Measurements from ENCODE around the gene OR10K2. TPM values are rescaled to one million over a fixed set of nuclear protein-coding genes. Genes with fewer than 3 reads are reported as not detected.

OR10K2 gene
- total and polyA plus RNA-seq, 2 of the 8 experiments (the other 6 are each of a cell fraction or from before 2014, with no cell fraction given), result not detected

GRCh38 chr1:158371188-158371953 lies 54.7 kb downstream of the OR10K2 start:
- Histone ChIP-seq H3K27me3 (replicated peaks in 1 of 4; ENCODE audit: control insufficient read depth in 3 of 4, extremely low read depth in 1 of 4, insufficient read depth in 3 of 4, low read length in 3 of 4) (no peaks in the 10 kb centered on the region), H3K4me2 (ENCODE audit: insufficient read depth in 1 of 2, low read depth in 2 of 2, low read length in 2 of 2) (no peak overlapping the region), H3K79me1 (ENCODE audit: low read depth, low read length) (no peaks in the 10 kb centered on the region), H3K9me3 (ENCODE audit: insufficient read depth in 2 of 2, low read depth in 1 of 2, low read length in 1 of 2) (no peaks in the 10 kb centered on the region), H4K91ac (replicated peaks; ENCODE audit: insufficient read length, low read length) (no peak overlapping the region), H3K56ac (replicated peaks; ENCODE audit: insufficient read length, low read depth, low read length) (no peak overlapping the region), H3K14ac (ENCODE audit: insufficient read length) (no peak overlapping the region), H4K20me1 (replicated peaks in 1 of 2; ENCODE audit: control insufficient read depth in 1 of 2, insufficient read depth in 2 of 2, low read length in 2 of 2) (no peaks in the 10 kb centered on the region), H2AFZ (ENCODE audit: low read length) (peak overlapping the region; percentile 64; the same call in 1 of the 2 replicates), H2AK5ac (ENCODE audit: low read depth, low read length) (no peak overlapping the region), H3K36me3 (ENCODE audit: control insufficient read depth in 2 of 4, insufficient read depth in 4 of 4, low read length in 3 of 4) (no peaks in the 10 kb centered on the region), H4K8ac (ENCODE audit: extremely low read depth, insufficient read depth, low read length) (no peak overlapping the region), H2BK15ac (ENCODE audit: low read length) (no peak overlapping the region), H3K79me2 (ENCODE audit: control insufficient read depth in 1 of 2, insufficient read depth in 2 of 2, low read length in 2 of 2) (no peaks in the 10 kb centered on the region), H2BK5ac (ENCODE audit: low read depth, low read length) (no peak overlapping the region), H3K18ac (ENCODE audit: extremely low read depth, low read length) (no peak overlapping the region), H4K5ac (ENCODE audit: insufficient read length, low read depth, low read length) (no peak overlapping the region), H2BK20ac (ENCODE audit: low read length) (no peak overlapping the region), H3K4me3 (ENCODE audit: extremely low read depth in 1 of 4, insufficient read depth in 2 of 4, low read depth in 3 of 4, low read length in 4 of 4) (no peak overlapping the region), H3K27ac (ENCODE audit: low read depth, low read length) (no peak overlapping the region), H3K23ac (ENCODE audit: insufficient read length) (no peak overlapping the region), H3K23me2 (ENCODE audit: low read depth, low read length) (no peaks in the 10 kb centered on the region), H2BK12ac (ENCODE audit: low read depth, low read length) (no peak overlapping the region), H3K4me1 (replicated peaks in 1 of 4; ENCODE audit: control insufficient read depth in 3 of 4, insufficient read depth in 4 of 4, low read length in 3 of 4) (no peaks in the 10 kb centered on the region), H3K4ac (replicated peaks; ENCODE audit: insufficient read length, low read depth, low read length) (no peak overlapping the region), H3K9ac (replicated peaks in 1 of 4; ENCODE audit: extremely low read depth in 1 of 4, low read depth in 3 of 4, low read length in 3 of 4) (no peak overlapping the region), H2BK120ac (replicated peaks; ENCODE audit: low read depth, low read length) (no peak overlapping the region)
- 92% methylated on average over 6 of the region's 6 CpGs; no CpG with 5 or more reads in 1 of the 2 experiments for WGBS, 2 experiments (ENCODE audit: extremely low coverage in 1 of 2, insufficient coverage in 1 of 2, insufficient read length in 1 of 2, insufficient replicate concordance in 2 of 2, low coverage in 1 of 2, low lambda C conversion rate in 2 of 2, missing lambda C conversion rate in 1 of 2)
- DNase-seq (ENCODE audit: low read depth in 1 of 2, low spot score in 2 of 2) (no peak), FAIRE-seq (no peak)
- ChIA-PET POLR2A (ENCODE audit: partially characterized antibody) (no interaction called here), CTCF (ENCODE audit: partially characterized antibody) (no interaction called here)
- TF ChIP-seq KDM4A (IDR thresholded peaks at IDR 0.05; ENCODE audit: low read depth, low read length, severe bottlenecking) (no peak), CREB1 (IDR thresholded peaks at IDR 0.05) (no peak), BCL11A (IDR thresholded peaks at IDR 0.05; ENCODE audit: low read depth in 2 of 2, low read length in 2 of 2) (no peak), SUZ12 (IDR thresholded peaks at IDR 0.05; ENCODE audit: low read length) (no peak)
